ENCODE results near the gene OSR1.

OSR1 gene

GRCh38 chr2:19349911-19350677 is 8.3 kb downstream of the OSR1 start:
- no peak for DNase-seq (ENCODE audit: low read depth)
- no peak overlapping the region for H3K4me3 ChIP-seq (ENCODE audit: low read length)
- peak; percentile 32 for TF ChIP-seq CTCF (IDR thresholded peaks at IDR 0.05; ENCODE audit: insufficient read depth, low read depth, low read length, missing control alignments)

GRCh38 chr2:19348692-19349091 is 9.7 kb downstream of the OSR1 start:
- H3K4me3 ChIP-seq (ENCODE audit: low read length), result no peak overlapping the region
- TF ChIP-seq CTCF (IDR thresholded peaks at IDR 0.05; ENCODE audit: insufficient read depth, low read depth, low read length, missing control alignments), result no peak
- DNase-seq (ENCODE audit: low read depth), result no peak

GRCh38 chr2:19347619-19348562 is 10.5 kb downstream of the OSR1 start:
- peak; percentile 96 for DNase-seq (ENCODE audit: low read depth)
- H3K4me3 ChIP-seq (ENCODE audit: low read length), result peak overlapping the region; percentile 96
- TF ChIP-seq CTCF (IDR thresholded peaks at IDR 0.05; ENCODE audit: insufficient read depth, low read depth, low read length, missing control alignments), result no peak

DNA sequence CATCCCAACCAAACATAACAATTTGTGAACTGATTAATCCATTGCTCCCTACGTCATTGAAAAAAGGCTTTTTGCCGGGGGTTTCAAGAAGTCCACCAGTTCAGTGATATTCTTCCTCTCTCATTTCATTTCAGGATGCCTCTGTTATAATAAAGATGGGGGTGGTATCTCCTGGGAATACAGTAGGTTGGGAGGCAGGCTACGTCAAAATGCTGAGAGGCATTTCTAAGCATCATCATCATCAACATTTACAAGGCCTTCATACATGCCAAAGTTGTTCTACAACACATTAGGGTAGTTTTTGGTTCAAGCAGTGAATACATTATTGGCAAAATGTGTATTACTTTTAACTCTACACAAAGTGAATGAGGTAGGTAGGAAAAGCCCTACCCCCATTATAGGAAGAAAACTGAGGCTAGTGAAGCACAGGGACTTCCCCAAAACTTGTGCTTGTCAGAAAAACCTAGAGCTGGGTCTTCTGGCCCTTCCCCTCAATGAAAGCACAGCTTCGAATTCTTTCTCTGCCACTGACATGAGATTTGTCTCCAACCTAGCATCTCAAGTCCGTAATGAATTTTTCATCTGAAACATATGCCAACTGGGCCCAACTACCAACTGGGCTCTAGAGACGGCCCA is 11.3 kb downstream of the OSR1 start:
- peak overlapping the region; percentile 96 for H3K4me3 ChIP-seq (ENCODE audit: low read length)
- no peak for DNase-seq (ENCODE audit: low read depth)
- TF ChIP-seq CTCF (IDR thresholded peaks at IDR 0.05; ENCODE audit: insufficient read depth, low read depth, low read length, missing control alignments), result no peak

- no peak overlapping the region for H3K4me3 ChIP-seq (ENCODE audit: low read length)
- no peak for DNase-seq (ENCODE audit: low read depth)
- TF ChIP-seq CTCF (IDR thresholded peaks at IDR 0.05; ENCODE audit: insufficient read depth, low read depth, low read length, missing control alignments), result no peak
These were observed 20.7 kb downstream of the OSR1 start for GRCh38 chr2:19337742-19338141.

DNA sequence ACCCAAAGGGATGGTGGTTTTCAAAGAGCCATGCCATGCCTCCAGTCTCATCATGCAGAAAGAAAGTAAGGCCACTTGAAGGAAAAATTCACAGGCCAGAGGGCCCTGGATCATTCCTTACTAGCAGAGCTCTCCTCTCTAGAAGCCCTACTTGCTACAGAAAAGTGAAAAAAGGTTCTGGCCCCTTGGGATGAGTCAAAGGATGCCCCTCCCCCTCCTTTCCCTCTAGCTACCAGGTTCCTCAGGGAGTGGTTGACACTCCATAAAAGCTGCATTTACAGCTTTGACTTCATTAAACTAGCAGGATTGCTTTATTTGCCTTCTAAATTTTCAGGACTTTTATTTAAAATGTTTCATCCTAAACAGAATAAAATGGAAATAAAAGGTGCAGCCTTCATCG is 21.2 kb downstream of the OSR1 start:
- no peak for TF ChIP-seq CTCF (IDR thresholded peaks at IDR 0.05; ENCODE audit: insufficient read depth, low read depth, low read length, missing control alignments)

More for the DNA sequence above, 21.2 kb downstream of the OSR1 start:
- no peak overlapping the region for H3K4me3 ChIP-seq (ENCODE audit: low read length)
- DNase-seq (ENCODE audit: low read depth), result no peak
